Mucosa of descending colon (tissue), 3 donors: Measurements from ENCODE around the gene DUOXA2. TPM values are rescaled to one million over a fixed set of nuclear protein-coding genes. Genes with fewer than 3 reads are reported as not detected.

Experiments
- ATAC-seq: fragments of 200-7000 bp; cut with Tn5 transposase; one replicate; pipeline ENCODE4 v1.9.1; 2020; ENCODE audit warnings: mild to moderate bottlenecking, moderate library complexity
- DNase-seq, 3 donors: peaks; one replicate each; pipeline ENCODE4 v3.0.0-alpha.2; 2020
- H3K36me3 ChIP-seq: fragments of 200-600 bp; one replicate; pipeline ENCODE4 v1.8.0; 2021; ENCODE audit warnings: low read depth, mild to moderate bottlenecking
- H3K4me1 ChIP-seq: fragments of 200-600 bp; one replicate; pipeline ENCODE4 v1.8.0; 2021; ENCODE audit warnings: low read depth, mild to moderate bottlenecking
- H3K4me3 ChIP-seq: fragments of 200-600 bp; one replicate; pipeline ENCODE4 v1.8.0; 2021; ENCODE audit warnings: mild to moderate bottlenecking
- H3K9me3 ChIP-seq: fragments of 200-600 bp; one replicate; pipeline ENCODE4 v1.8.0; 2021; ENCODE audit warnings: mild to moderate bottlenecking
- CTCF ChIP-seq: fragments of 200-600 bp; IDR thresholded peaks from one replicate; pipeline ENCODE4 v1.8.0; 2022; ENCODE audit warnings: antibody characterized with exemption, mild to moderate bottlenecking
- intact Hi-C, 2 donors: fragments of 100-400 bp; cut with DNase I in 1 of 2; cut with micrococcal nuclease in 1 of 2; formaldehyde crosslinking; loops; one replicate each; pipeline versions ENCODE4 v1.11.0 to v1.11.1; 2022; cut with DNase I, micrococcal nuclease
- total RNA-seq, 3 donors: library from RNA; stranded (reverse); fragmentation: NEBNext Ultra II Directional in 2 of 3; extraction: Animal tissue kit (Norgen Biotek cat#: 25700) in 2 of 3; gene quantifications; one replicate each; pipeline versions ENCODE4 v1.2.1 to v1.2.4, GENCODE V29; 2021 to 2023
- donor health status: DM: no; HTN: no; CAD: no; lungs with moderate emphysema.
- donor health status: DM: no; HTN: no; CAD: no.
- donor health status: DM: no; HTN: yes; CAD: no.

DUOXA2 gene
- total RNA-seq, 3 donors from 2014 or later: 0.32 to 5.8 (median 1.2) TPM

- Histone ChIP-seq H3K36me3 (no peaks in the 10 kb centered on the region), H3K4me3 (no peak overlapping the region), H3K9me3 (no peaks in the 10 kb centered on the region), H3K4me1 (peaks cover 6% of the 10 kb centered on the region)
- no peak for DNase-seq
- ATAC-seq: no peak
- intact Hi-C loops: no loop called here
- TF ChIP-seq CTCF: no peak
Observed at GRCh38 chr15:45115312-45115820, 1.2 kb downstream of the DUOXA2 start.

- Histone ChIP-seq H3K4me3 (no peak overlapping the region), H3K4me1 (peaks cover 6% of the 10 kb centered on the region), H3K36me3 (no peaks in the 10 kb centered on the region), H3K9me3 (no peaks in the 10 kb centered on the region)
- intact Hi-C loops: no loop called here
- no peak for TF ChIP-seq CTCF
- ATAC-seq (no peak), DNase-seq (no peak)
Observed at GRCh38 chr15:45116006-45116481, 1.9 kb downstream of the DUOXA2 start.

- no peak for ATAC-seq
- intact Hi-C loops: no loop called here
- no peaks in the 10 kb centered on the region for H3K36me3 ChIP-seq
Observed at GRCh38 chr15:45116482-45117307, 2.6 kb downstream of the DUOXA2 start.

GRCh38 chr15:45117308-45118130 is 3.4 kb downstream of the DUOXA2 start:
- no peak for TF ChIP-seq CTCF
- ATAC-seq: no peak
- Histone ChIP-seq H3K4me3 (no peak overlapping the region), H3K4me1 (peaks cover 6% of the 10 kb centered on the region), H3K9me3 (no peaks in the 10 kb centered on the region), H3K36me3 (no peaks in the 10 kb centered on the region)
- no peak for DNase-seq
- intact Hi-C loops: no loop called here

More at GRCh38 chr15:45116482-45117307, 2.6 kb downstream of the DUOXA2 start:
- DNase-seq: no peak
- TF ChIP-seq CTCF: no peak
- no peaks in the 10 kb centered on the region for H3K9me3 ChIP-seq
- H3K4me3 ChIP-seq: no peak overlapping the region
- peaks cover 6% of the 10 kb centered on the region for H3K4me1 ChIP-seq

- H3K4me3 ChIP-seq: no peak overlapping the region
- no peaks in the 10 kb centered on the region for H3K36me3 ChIP-seq
- intact Hi-C loops: no loop called here
- peaks cover 3% of the 10 kb centered on the region for H3K4me1 ChIP-seq
- ATAC-seq: peak; percentile 92
- DNase-seq: peak; percentile 79 to 95 (median 89)
- no peaks in the 10 kb centered on the region for H3K9me3 ChIP-seq
- peak; percentile 98 for TF ChIP-seq CTCF
Observed at GRCh38 chr15:45118131-45118588, 4.0 kb downstream of the DUOXA2 start.
